Islet precursor cell (in vitro differentiated cells): ENCODE measurements around the gene VMAC.

ENCODE experiments used
- DNase-seq: peaks from one replicate; pipeline ENCODE4 v3.0.0-alpha.2; 2018

The VMAC gene

DNA sequence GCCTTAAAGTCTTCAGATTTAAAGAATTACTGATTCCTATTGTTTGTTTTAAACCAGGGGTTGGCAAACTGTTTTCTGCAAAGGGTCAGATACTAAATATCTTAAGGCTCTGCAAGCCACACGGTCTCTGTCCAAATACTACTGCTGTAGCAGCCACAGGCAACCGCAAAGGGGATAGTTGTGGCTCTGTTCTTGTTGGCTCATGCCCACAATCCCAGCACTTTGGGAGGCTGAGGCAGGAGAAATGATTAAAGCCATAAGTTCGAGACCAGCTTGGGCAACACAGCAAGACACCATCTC lies 50.9 kb downstream of the VMAC start:
- no peak for DNase-seq

DNA sequence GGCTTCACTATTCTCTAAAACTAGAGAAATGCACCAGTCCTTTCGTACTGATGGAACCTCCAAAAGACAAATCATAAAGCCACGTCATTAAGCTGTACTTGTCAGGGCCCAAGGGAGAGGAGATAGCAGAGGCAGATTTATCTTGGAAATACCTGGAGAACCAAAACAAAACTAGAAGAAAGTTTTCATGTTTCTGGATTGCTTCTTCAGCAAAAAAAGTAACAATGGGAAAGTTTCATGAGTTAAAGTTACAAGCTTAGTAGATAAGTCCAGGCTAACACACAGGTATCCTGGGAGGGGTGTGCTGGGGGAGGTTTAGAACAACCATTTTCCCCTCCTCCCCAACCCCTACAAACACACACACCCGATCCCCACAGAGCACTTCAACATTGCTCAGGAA lies 51.7 kb downstream of the VMAC start:
- no peak for DNase-seq

- DNase-seq, result no peak
These were observed 52.1 kb downstream of the VMAC start for GRCh38 chr19:5956728-5957127.

GRCh38 chr19:5957170-5957569 lies 52.5 kb downstream of the VMAC start:
- no peak for DNase-seq

- no peak for DNase-seq
These were observed 53.6 kb downstream of the VMAC start for GRCh38 chr19:5958074-5958850.

GRCh38 chr19:5958851-5959122 lies 54.1 kb downstream of the VMAC start:
- DNase-seq, result no peak

DNA sequence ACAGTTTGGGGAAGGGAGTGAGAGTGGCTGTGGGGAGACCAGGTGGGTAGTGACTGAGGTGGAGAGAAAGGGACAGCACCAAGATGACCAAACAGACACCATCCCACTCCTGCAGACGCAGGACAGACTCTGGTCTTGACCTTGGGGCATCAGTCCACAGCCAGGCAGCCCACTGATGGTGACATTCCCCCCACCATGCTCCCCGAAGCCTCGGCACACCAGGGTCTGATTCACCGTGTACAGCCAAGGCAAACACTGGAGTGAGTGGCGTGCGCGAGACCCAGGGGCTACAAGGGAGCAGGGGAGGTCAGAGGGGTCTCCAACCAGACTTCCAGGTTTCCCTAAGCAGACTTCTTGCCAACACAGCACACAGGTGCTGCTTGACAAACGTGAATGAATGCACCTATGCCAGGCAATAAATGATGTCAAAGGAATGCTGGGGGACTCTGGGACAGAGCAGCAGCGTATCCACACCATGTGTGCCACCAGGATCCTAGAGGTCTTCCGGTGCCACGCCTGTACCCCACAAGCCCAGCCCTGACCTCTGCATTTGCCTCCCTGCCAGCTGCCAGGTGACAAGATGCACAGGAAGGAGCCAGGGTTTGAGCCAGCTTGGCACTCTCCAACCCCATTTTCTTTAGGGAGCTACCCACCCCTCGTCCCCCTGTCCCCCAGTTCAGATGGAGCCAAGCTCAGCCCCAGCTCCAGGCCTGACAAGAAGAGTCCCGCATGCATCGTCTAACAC lies 54.8 kb downstream of the VMAC start:
- no peak for DNase-seq
